IMR-90 (cell line): Measurements from ENCODE around the gene FLYWCH1. TPM values are rescaled to one million over a fixed set of nuclear protein-coding genes. Genes with fewer than 3 reads are reported as not detected.

Experiments used
- ATAC-seq: fragments of 200-7000 bp; cut with Tn5 transposase; 2 replicates; pipeline ENCODE4 v1.9.1; 2020; ENCODE audit warnings: low read depth, mild to moderate bottlenecking, moderate library complexity
- BruUV-seq: library from RNA; stranded (reverse); fragments of 400-500 nt; replicated peaks from 2 replicates; lab custom pipeline; 2021; lab: Mats Ljungman, UMichigan
- CTCF ChIA-PET: fragments of 300-600 bp; formaldehyde crosslinking; extraction: SDS; loops from one replicate; lab custom pipeline; 2021; ENCODE audit warnings: antibody characterized with exemption; lab: Yijun Ruan, JAX
- POLR2A ChIA-PET: fragments of 300-600 bp; sonication (Branson Sonifier 250); formaldehyde crosslinking; loops from one replicate; lab custom pipeline; 2022; ENCODE audit warnings: antibody characterized with exemption; ENCODE audit not compliant: unreplicated experiment; lab: Charles Lee
- DNase-seq: peaks from one replicate; pipeline ENCODE4 v3.0.0; 2013
- H2AFZ ChIP-seq: replicated peaks from 2 replicates; pipeline ENCODE3; 2013; ENCODE audit warnings: low read length, mild to moderate bottlenecking; ENCODE audit not compliant: poor library complexity
- H2AK5ac ChIP-seq: 2 replicates; pipeline ENCODE4 v1.6.1; 2013; ENCODE audit warnings: low read depth, low read length, inconsistent platforms
- H2AK9ac ChIP-seq: replicated peaks from 2 replicates; pipeline ENCODE3; 2013; ENCODE audit warnings: mild to moderate bottlenecking, low read depth, low read length, moderate library complexity; ENCODE audit not compliant: poor library complexity
- H2BK120ac ChIP-seq: 2 replicates; pipeline ENCODE4 v1.6.1; 2013; ENCODE audit warnings: low read depth, low read length, inconsistent platforms
- H2BK15ac ChIP-seq: 3 replicates; pipeline ENCODE4 v1.6.1; 2013; ENCODE audit warnings: low read depth, low read length, inconsistent platforms
- H2BK20ac ChIP-seq: 2 replicates; pipeline ENCODE4 v1.6.1; 2013; ENCODE audit warnings: low read depth, mild to moderate bottlenecking, inconsistent platforms, low read length, moderate library complexity
- H2BK5ac ChIP-seq: 2 replicates; pipeline ENCODE4 v1.6.1; 2013; ENCODE audit warnings: mild to moderate bottlenecking, low read depth, low read length, inconsistent platforms; ENCODE audit not compliant: poor library complexity, severe bottlenecking
- H3K14ac ChIP-seq: replicated peaks from 2 replicates; pipeline ENCODE4 v1.6.1; 2013; ENCODE audit warnings: low read depth, low read length, inconsistent platforms
- H3K18ac ChIP-seq: 2 replicates; pipeline ENCODE4 v1.6.1; 2013; ENCODE audit warnings: low read depth, low read length, control low read depth
- H3K23ac ChIP-seq: 2 replicates; pipeline ENCODE4 v1.6.1; 2013; ENCODE audit warnings: low read depth, low read length, inconsistent platforms
- H3K27ac ChIP-seq: 2 replicates; pipeline ENCODE4 v1.5.1; 2013; ENCODE audit warnings: mild to moderate bottlenecking, control low read depth, low read length; ENCODE audit not compliant: insufficient read depth
- H3K27me3 ChIP-seq: 2 replicates; pipeline ENCODE4 v1.6.1; 2013; ENCODE audit warnings: low read length; ENCODE audit not compliant: control insufficient read depth, insufficient read depth
- H3K36me3 ChIP-seq: 2 replicates; pipeline ENCODE4 v1.6.1; 2013; ENCODE audit warnings: low read length, mixed read lengths; ENCODE audit not compliant: control insufficient read depth, insufficient read depth
- H3K4ac ChIP-seq: 2 replicates; pipeline ENCODE4 v1.6.1; 2013; ENCODE audit warnings: low read depth, low read length, inconsistent platforms
- H3K4me1 ChIP-seq: 2 replicates; pipeline ENCODE4 v1.6.1; 2013; ENCODE audit warnings: low read length, mixed read lengths; ENCODE audit not compliant: control insufficient read depth, insufficient read depth
- H3K4me2 ChIP-seq: 2 replicates; pipeline ENCODE4 v1.6.1; 2013; ENCODE audit warnings: low read depth, mild to moderate bottlenecking, control low read depth, low read length, moderate library complexity
- H3K4me3 ChIP-seq: 2 replicates; pipeline ENCODE4 v1.5.1; 2013; ENCODE audit warnings: low read depth, mild to moderate bottlenecking, control low read depth, low read length, moderate library complexity; ENCODE audit not compliant: insufficient read depth
- H3K56ac ChIP-seq: 2 replicates; pipeline ENCODE4 v1.6.1; 2013; ENCODE audit warnings: low read length, inconsistent platforms; ENCODE audit not compliant: insufficient read depth; ENCODE audit errors: extremely low read depth
- H3K79me1 ChIP-seq, 2 experiments: 2 replicates each; pipeline ENCODE4 v1.6.1; 2013; ENCODE audit warnings: low read length in 2 of 2, inconsistent platforms in 1 of 2, low read depth in 1 of 2
- H3K9ac ChIP-seq: 2 replicates; pipeline ENCODE4 v1.6.1; 2013; ENCODE audit warnings: low read depth, low read length, control low read depth
- H3K9me1 ChIP-seq: 2 replicates; pipeline ENCODE4 v1.6.1; 2013; ENCODE audit warnings: low read length, inconsistent platforms; ENCODE audit not compliant: insufficient read depth
- H3K9me3 ChIP-seq: 2 replicates; pipeline ENCODE4 v1.6.1; 2013; ENCODE audit warnings: low read length; ENCODE audit not compliant: control insufficient read depth, insufficient read depth
- H4K20me1 ChIP-seq: 2 replicates; pipeline ENCODE4 v1.6.1; 2013; ENCODE audit warnings: low read length, inconsistent platforms; ENCODE audit not compliant: insufficient read depth
- H4K5ac ChIP-seq: 2 replicates; pipeline ENCODE4 v1.6.1; 2013; ENCODE audit warnings: mild to moderate bottlenecking, low read depth, low read length, control low read depth
- H4K8ac ChIP-seq, 2 experiments: 2 replicates each; pipeline ENCODE4 v1.6.1; 2013; ENCODE audit warnings: low read depth in 2 of 2, low read length in 2 of 2, control low read depth in 1 of 2, inconsistent platforms in 1 of 2
- H4K91ac ChIP-seq: 2 replicates; pipeline ENCODE4 v1.6.1; 2013; ENCODE audit warnings: low read depth, low read length, inconsistent platforms; ENCODE audit not compliant: insufficient read depth
- BHLHE40 ChIP-seq: fragments of 150-350 bp; IDR thresholded peaks from 2 replicates; pipeline ENCODE4 v1.6.1; 2016; ENCODE audit warnings: mild to moderate bottlenecking, low read depth, low read length
- CEBPB ChIP-seq: IDR thresholded peaks from 2 replicates; pipeline ENCODE4 v1.6.1; 2012; ENCODE audit warnings: low read depth, low read length, improper control_type of control experiment
- CHD1 ChIP-seq: IDR thresholded peaks from 2 replicates; pipeline ENCODE4 v1.6.1; 2012; ENCODE audit warnings: low read depth, low read length, improper control_type of control experiment
- FOS ChIP-seq: fragments of 150-350 bp; IDR thresholded peaks from 2 replicates; pipeline ENCODE4 v1.6.1; 2016; ENCODE audit warnings: low read depth, low read length
- MAFK ChIP-seq: IDR thresholded peaks from 2 replicates; pipeline ENCODE4 v1.6.1; 2012; ENCODE audit warnings: low read depth, low read length, improper control_type of control experiment
- MAZ ChIP-seq: IDR thresholded peaks from 2 replicates; pipeline ENCODE4 v1.6.1; 2012; ENCODE audit warnings: low read depth, mild to moderate bottlenecking, low read length, improper control_type of control experiment, moderate library complexity, borderline replicate concordance
- MXI1 ChIP-seq: IDR thresholded peaks from 2 replicates; pipeline ENCODE4 v1.6.1; 2012; ENCODE audit warnings: low read depth, mild to moderate bottlenecking, low read length, moderate library complexity, borderline replicate concordance
- NFE2L2 ChIP-seq: fragments of 150-350 bp; IDR thresholded peaks from 2 replicates; pipeline ENCODE4 v1.6.1; 2016; ENCODE audit warnings: low read depth, mild to moderate bottlenecking, low read length
- POLR2A ChIP-seq: IDR thresholded peaks from 2 replicates; pipeline ENCODE4 v1.6.1; 2012; ENCODE audit warnings: mild to moderate bottlenecking, low read depth, low read length
- RAD21 ChIP-seq: IDR thresholded peaks from 2 replicates; pipeline ENCODE4 v1.6.1; 2012; ENCODE audit warnings: low read length, improper control_type of control experiment
- RCOR1 ChIP-seq: IDR thresholded peaks from 2 replicates; pipeline ENCODE4 v1.6.1; 2012; ENCODE audit warnings: mild to moderate bottlenecking, low read length, improper control_type of control experiment; ENCODE audit not compliant: insufficient replicate concordance
- RFX5 ChIP-seq: IDR thresholded peaks from 2 replicates; pipeline ENCODE4 v1.8.0; 2012; ENCODE audit warnings: low read depth, mild to moderate bottlenecking, low read length, moderate library complexity
- SMC3 ChIP-seq: fragments of 150-350 bp; IDR thresholded peaks from 2 replicates; pipeline ENCODE4 v1.6.1; 2016; ENCODE audit warnings: low read depth, mild to moderate bottlenecking, antibody characterized with exemption, low read length, moderate library complexity
- USF2 ChIP-seq: fragments of 150-350 bp; IDR thresholded peaks from 2 replicates; pipeline ENCODE4 v1.6.1; 2017; ENCODE audit warnings: mild to moderate bottlenecking, antibody characterized with exemption, low read length, low read depth
- WGBS, 2 experiments: methylation state at CpG; one replicate each; pipeline versions ENCODE4 v1.1.5 to v1.1.7; 2013; ENCODE audit warnings: missing lambda C conversion rate in 2 of 2; ENCODE audit not compliant: insufficient read length in 1 of 2; ENCODE audit errors: extremely low coverage in 2 of 2; 5-methylcytosine and 5-hydroxymethylcytosine counted together
- dilution Hi-C: fragments of 300-500 bp; cut with HindIII; formaldehyde crosslinking; loops from one replicate; pipeline ENCODE4 v1.14.3; 2018; ENCODE audit warnings: low sequenced_read_pairs; ENCODE audit not compliant: unreplicated experiment
- in situ Hi-C: fragments of 300-500 bp; cut with MboI; formaldehyde crosslinking; loops from 3 replicates; pipeline ENCODE4 v1.14.3; 2019; ENCODE audit warnings: low sequenced_read_pairs, inconsistent platforms, mixed read lengths
- intact Hi-C: fragments of 100-400 bp; cut with micrococcal nuclease; formaldehyde crosslinking; loops from 2 replicates; pipeline ENCODE4 v1.10.0; 2022
- polyA plus RNA-seq, 3 experiments: library from polyadenylated mRNA; depleted of rRNA; stranded (reverse); fragments of >200 nt; gene quantifications; 2 replicates each; pipeline ENCODE4 v1.2.3, GENCODE V29; 2012; ENCODE audit warnings: low replicate concordance in 1 of 3
- total RNA-seq: library from RNA; depleted of rRNA; stranded (reverse); fragments of >200 nt; gene quantifications from 2 replicates; pipeline ENCODE4 v1.2.3, GENCODE V29; 2012
- TF ChIP-seq, protein P1 (sequence below): fragments of 150-350 bp; IDR thresholded peaks from 2 replicates; pipeline ENCODE4 v1.6.1; 2016; ENCODE audit warnings: low read depth, mild to moderate bottlenecking, low read length, moderate library complexity, borderline replicate concordance
- TF ChIP-seq, protein P2 (sequence below): conservative IDR thresholded peaks from 2 replicates; pipeline ENCODE4 v1.5.1; 2012; ENCODE audit warnings: mild to moderate bottlenecking, low read depth, low read length, improper control_type of control experiment

The FLYWCH1 gene
- total and polyA plus RNA-seq, 2 of the 4 experiments (the other 2 are of a cell fraction), result 14.3 to 25.2 TPM

- Histone ChIP-seq H2BK15ac (no peak overlapping the region), H3K23ac (no peak overlapping the region), H2BK120ac (no peak overlapping the region), H2AK9ac (no peak overlapping the region), H4K91ac (no peak overlapping the region), H3K27ac (no peak overlapping the region), H3K14ac (no peak overlapping the region), H3K4ac (no peak overlapping the region), H2AK5ac (no peak overlapping the region), H3K79me1 (peaks cover 14 to 22% of the 10 kb centered on the region in 2 experiments), H2AFZ (peak overlapping the region; percentile 7), H3K9me3 (no peaks in the 10 kb centered on the region), H3K56ac (no peak overlapping the region), H2BK5ac (no peak overlapping the region), H3K4me2 (no peak overlapping the region), H2BK20ac (no peak overlapping the region), H3K18ac (no peak overlapping the region), H4K20me1 (peaks cover 1% of the 10 kb centered on the region; the same call in 1 of the 2 replicates), H3K27me3 (no peaks in the 10 kb centered on the region), H3K9ac (no peak overlapping the region), H3K4me1 (peaks cover 4% of the 10 kb centered on the region), H3K9me1 (0 out of 2 replicates have a peak, but pooled peaks cover 4% of the 10 kb centered on the region), H3K36me3 (no peaks in the 10 kb centered on the region), H4K8ac (no peak overlapping the region), H3K4me3 (no peak overlapping the region), H4K5ac (no peak overlapping the region)
- in situ Hi-C loops, result no loop called here
- TF ChIP-seq FOS (no peak), USF2 (no peak), RFX5 (no peak), NFE2L2 (no peak), MAZ (no peak), CEBPB (no peak), CHD1 (no peak), RCOR1 (no peak), RAD21 (no peak), SMC3 (no peak), POLR2A (no peak), MXI1 (no peak), BHLHE40 (no peak), MAFK (no peak)
- TF ChIP-seq, protein P1, sequence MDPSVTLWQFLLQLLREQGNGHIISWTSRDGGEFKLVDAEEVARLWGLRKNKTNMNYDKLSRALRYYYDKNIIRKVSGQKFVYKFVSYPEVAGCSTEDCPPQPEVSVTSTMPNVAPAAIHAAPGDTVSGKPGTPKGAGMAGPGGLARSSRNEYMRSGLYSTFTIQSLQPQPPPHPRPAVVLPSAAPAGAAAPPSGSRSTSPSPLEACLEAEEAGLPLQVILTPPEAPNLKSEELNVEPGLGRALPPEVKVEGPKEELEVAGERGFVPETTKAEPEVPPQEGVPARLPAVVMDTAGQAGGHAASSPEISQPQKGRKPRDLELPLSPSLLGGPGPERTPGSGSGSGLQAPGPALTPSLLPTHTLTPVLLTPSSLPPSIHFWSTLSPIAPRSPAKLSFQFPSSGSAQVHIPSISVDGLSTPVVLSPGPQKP, result no peak
- TF ChIP-seq, protein P2, sequence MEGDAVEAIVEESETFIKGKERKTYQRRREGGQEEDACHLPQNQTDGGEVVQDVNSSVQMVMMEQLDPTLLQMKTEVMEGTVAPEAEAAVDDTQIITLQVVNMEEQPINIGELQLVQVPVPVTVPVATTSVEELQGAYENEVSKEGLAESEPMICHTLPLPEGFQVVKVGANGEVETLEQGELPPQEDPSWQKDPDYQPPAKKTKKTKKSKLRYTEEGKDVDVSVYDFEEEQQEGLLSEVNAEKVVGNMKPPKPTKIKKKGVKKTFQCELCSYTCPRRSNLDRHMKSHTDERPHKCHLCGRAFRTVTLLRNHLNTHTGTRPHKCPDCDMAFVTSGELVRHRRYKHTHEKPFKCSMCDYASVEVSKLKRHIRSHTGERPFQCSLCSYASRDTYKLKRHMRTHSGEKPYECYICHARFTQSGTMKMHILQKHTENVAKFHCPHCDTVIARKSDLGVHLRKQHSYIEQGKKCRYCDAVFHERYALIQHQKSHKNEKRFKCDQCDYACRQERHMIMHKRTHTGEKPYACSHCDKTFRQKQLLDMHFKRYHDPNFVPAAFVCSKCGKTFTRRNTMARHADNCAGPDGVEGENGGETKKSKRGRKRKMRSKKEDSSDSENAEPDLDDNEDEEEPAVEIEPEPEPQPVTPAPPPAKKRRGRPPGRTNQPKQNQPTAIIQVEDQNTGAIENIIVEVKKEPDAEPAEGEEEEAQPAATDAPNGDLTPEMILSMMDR, result no peak
- POLR2A ChIA-PET, result no interaction called here
- dilution Hi-C loops, result no loop called here
- CTCF ChIA-PET, result no interaction called here
- intact Hi-C loops, result no loop called here
- no peak for DNase-seq
- ATAC-seq, result no peak
- WGBS, 2 experiments, result 46% methylated on average over 4 of the region's 6 CpGs; no CpG with 5 or more reads in 1 of the 2 experiments
- BruUV-seq, result no TSS peak
Observed at GRCh38 chr16:2977440-2977839, 65.7 kb downstream of the FLYWCH1 start.
